A673 (cell line): Measurements from ENCODE around the gene WDR36. TPM values are rescaled to one million over a fixed set of nuclear protein-coding genes. Genes with fewer than 3 reads are reported as not detected.

Experiments
- BruUV-seq: library from RNA; stranded (reverse); fragments of 400-500 nt; replicated peaks from 2 replicates; lab custom pipeline; 2021; lab: Mats Ljungman, UMichigan
- CTCF ChIA-PET: fragments of 300-600 bp; sonication (Branson Sonifier 250); formaldehyde crosslinking; loops from one replicate; lab custom pipeline; 2022; ENCODE audit warnings: antibody characterized with exemption; lab: Charles Lee
- POLR2A ChIA-PET: fragments of 300-600 bp; sonication (Branson Sonifier 250); formaldehyde crosslinking; loops from one replicate; lab custom pipeline; 2022; ENCODE audit warnings: antibody characterized with exemption; ENCODE audit not compliant: low non-redundant PET; lab: Charles Lee
- DNase-seq: peaks from one replicate; pipeline ENCODE4 v3.0.0-alpha.2; 2015; ENCODE audit warnings: low spot score
- H3K27ac ChIP-seq: fragments of 200-600 bp; sonication (generic); 2 replicates; pipeline ENCODE4 v1.5.1; 2016; ENCODE audit warnings: mixed run types, low read depth, mild to moderate bottlenecking, mixed read lengths, antibody characterized with exemption, low read length; ENCODE audit not compliant: poor library complexity, severe bottlenecking
- H3K27me3 ChIP-seq: fragments of 200-600 bp; sonication (generic); replicated peaks from 2 replicates; pipeline ENCODE4 v1.6.1; 2017; ENCODE audit warnings: mixed run types, low read depth, mild to moderate bottlenecking, mixed read lengths, antibody characterized with exemption, low read length; ENCODE audit not compliant: insufficient read depth, poor library complexity
- H3K36me3 ChIP-seq: fragments of 200-600 bp; sonication (generic); 2 replicates; pipeline ENCODE4 v1.6.1; 2016; ENCODE audit warnings: mixed run types, mild to moderate bottlenecking, mixed read lengths, antibody characterized with exemption, low read length; ENCODE audit not compliant: insufficient read depth, poor library complexity, severe bottlenecking
- H3K4me1 ChIP-seq: fragments of 200-600 bp; sonication (generic); 2 replicates; pipeline ENCODE4 v1.6.1; 2017; ENCODE audit warnings: mixed run types, mild to moderate bottlenecking, mixed read lengths, antibody characterized with exemption, low read length; ENCODE audit not compliant: insufficient read depth, poor library complexity, severe bottlenecking
- H3K4me3 ChIP-seq: fragments of 200-600 bp; sonication (generic); 2 replicates; pipeline ENCODE4 v1.5.1; 2016; ENCODE audit warnings: low read depth, mixed run types, mild to moderate bottlenecking, mixed read lengths, low read length; ENCODE audit not compliant: poor library complexity, severe bottlenecking
- H3K9me3 ChIP-seq: fragments of 200-600 bp; sonication (generic); 2 replicates; pipeline ENCODE4 v1.6.1; 2016; ENCODE audit warnings: mixed run types, low read depth, mild to moderate bottlenecking, mixed read lengths, antibody characterized with exemption, low read length; ENCODE audit not compliant: poor library complexity, severe bottlenecking
- EZH2 ChIP-seq: fragments of 200-600 bp; sonication (generic); IDR thresholded peaks from 2 replicates; pipeline ENCODE4 v1.6.1; 2017; ENCODE audit warnings: borderline replicate concordance, low read depth, mild to moderate bottlenecking, mixed read lengths, antibody characterized with exemption, low read length; ENCODE audit not compliant: poor library complexity, severe bottlenecking
- intact Hi-C: fragments of 100-400 bp; cut with micrococcal nuclease; formaldehyde crosslinking; loops from one replicate; pipeline ENCODE4 v1.10.0; 2022; ENCODE audit not compliant: unreplicated experiment
- total RNA-seq: library from RNA; stranded (reverse); gene quantifications from 2 replicates; pipeline ENCODE4 v1.2.3, GENCODE V29; 2021
- TF ChIP-seq, protein P1 (sequence below): fragments of 300-800, 200-600 bp; sonication (generic); conservative IDR thresholded peaks from 2 replicates; pipeline ENCODE4 v1.5.1; 2017; ENCODE audit warnings: low read depth, mild to moderate bottlenecking, antibody characterized with exemption, low read length, moderate library complexity, mixed read lengths

The WDR36 gene
- total RNA-seq, 1 experiment from 2014 or later = 33.0 TPM

DNA sequence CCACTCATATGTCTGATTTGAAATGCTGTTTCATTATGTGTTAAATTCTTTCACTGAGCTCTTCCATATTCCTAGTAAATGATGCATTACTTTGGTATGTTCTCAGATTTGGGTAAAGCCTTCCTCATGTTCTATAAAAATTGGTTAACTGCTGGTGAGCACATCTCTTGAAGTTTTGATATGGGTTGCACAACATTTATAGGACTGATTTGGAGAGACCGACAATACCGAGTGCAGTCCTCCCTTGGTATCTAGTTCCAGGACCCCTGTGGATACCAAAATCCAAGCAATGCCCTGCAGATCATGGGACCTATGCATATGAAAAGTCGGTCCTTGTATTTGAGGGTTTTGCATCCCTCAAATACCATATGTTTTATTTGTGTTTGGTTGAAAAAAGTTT is 37.8 kb downstream of the WDR36 start:
- Histone ChIP-seq H3K4me1 (no peaks in the 10 kb centered on the region), H3K9me3 (no peaks in the 10 kb centered on the region), H3K4me3 (no peak overlapping the region), H3K27me3 (no peaks in the 10 kb centered on the region), H3K36me3 (peaks cover 15% of the 10 kb centered on the region), H3K27ac (no peak overlapping the region)
- BruUV-seq = no TSS peak
- CTCF ChIA-PET = no interaction called here
- TF ChIP-seq, protein P1, sequence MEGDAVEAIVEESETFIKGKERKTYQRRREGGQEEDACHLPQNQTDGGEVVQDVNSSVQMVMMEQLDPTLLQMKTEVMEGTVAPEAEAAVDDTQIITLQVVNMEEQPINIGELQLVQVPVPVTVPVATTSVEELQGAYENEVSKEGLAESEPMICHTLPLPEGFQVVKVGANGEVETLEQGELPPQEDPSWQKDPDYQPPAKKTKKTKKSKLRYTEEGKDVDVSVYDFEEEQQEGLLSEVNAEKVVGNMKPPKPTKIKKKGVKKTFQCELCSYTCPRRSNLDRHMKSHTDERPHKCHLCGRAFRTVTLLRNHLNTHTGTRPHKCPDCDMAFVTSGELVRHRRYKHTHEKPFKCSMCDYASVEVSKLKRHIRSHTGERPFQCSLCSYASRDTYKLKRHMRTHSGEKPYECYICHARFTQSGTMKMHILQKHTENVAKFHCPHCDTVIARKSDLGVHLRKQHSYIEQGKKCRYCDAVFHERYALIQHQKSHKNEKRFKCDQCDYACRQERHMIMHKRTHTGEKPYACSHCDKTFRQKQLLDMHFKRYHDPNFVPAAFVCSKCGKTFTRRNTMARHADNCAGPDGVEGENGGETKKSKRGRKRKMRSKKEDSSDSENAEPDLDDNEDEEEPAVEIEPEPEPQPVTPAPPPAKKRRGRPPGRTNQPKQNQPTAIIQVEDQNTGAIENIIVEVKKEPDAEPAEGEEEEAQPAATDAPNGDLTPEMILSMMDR = no peak
- TF ChIP-seq EZH2 = no peak
- no peak for DNase-seq
- intact Hi-C loops = no loop called here
- POLR2A ChIA-PET = no interaction called here

DNA sequence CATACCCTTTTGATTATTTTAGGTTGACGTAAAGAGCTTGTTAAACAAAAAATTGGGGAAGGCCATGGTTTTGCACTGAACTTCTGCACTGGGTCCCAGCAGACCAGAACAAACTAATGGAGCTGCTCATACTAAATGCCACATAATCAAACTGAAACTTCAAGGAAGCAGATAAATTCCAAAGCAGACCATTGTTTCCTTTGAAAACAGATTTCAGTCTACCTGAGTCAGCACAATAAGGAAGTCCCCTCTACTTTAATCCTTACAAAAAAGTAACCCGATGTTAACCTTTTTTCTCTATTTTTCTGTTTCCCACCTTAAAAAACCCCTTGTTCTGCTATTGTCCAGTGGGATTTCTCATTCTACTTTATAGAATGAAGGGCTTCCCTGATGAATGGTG is 39.2 kb downstream of the WDR36 start:
- intact Hi-C loops = no loop called here
- no peaks in the 10 kb centered on the region for H3K9me3 ChIP-seq
- no peak for DNase-seq
- no peaks in the 10 kb centered on the region for H3K4me1 ChIP-seq
- BruUV-seq = no TSS peak
- H3K36me3 ChIP-seq = peaks cover 10% of the 10 kb centered on the region
- no peaks in the 10 kb centered on the region for H3K27me3 ChIP-seq
- POLR2A ChIA-PET = interaction anchor here (0.7 kb wide), 1 partner anchor 169 kb away, joined by 3 read pairs; no protein-coding TSS in a partner anchor
- H3K27ac ChIP-seq = no peak overlapping the region
- CTCF ChIA-PET = no interaction called here
- TF ChIP-seq EZH2 = no peak
- TF ChIP-seq, protein P1 = no peak
- no peak overlapping the region for H3K4me3 ChIP-seq

DNA sequence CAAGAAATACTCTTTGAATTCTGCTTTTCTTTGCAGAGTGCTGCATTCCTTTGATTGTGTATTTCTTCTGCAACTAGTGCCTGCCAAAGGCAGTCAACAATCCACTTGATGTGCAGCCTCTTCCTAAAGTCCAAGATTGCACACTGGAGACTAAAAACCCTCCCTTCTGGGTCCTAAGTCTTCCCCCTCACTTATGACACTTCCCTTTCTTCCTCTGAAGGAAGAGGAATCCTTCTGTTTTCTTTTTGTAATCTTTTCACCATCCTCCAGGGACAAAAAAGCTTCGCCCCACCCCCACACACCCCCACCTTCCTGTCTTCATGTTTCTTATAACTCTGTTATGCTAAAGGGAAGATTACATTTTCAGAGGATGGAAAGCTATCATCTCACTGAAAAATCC is 39.9 kb downstream of the WDR36 start:
- no peaks in the 10 kb centered on the region for H3K9me3 ChIP-seq
- no TSS peak for BruUV-seq
- ChIA-PET POLR2A (interaction anchor here (0.7 kb wide), 1 partner anchor 170 kb away, joined by 3 read pairs; no protein-coding TSS in a partner anchor), CTCF (no interaction called here)
- DNase-seq = peak; percentile 10
- H3K27me3 ChIP-seq = no peaks in the 10 kb centered on the region
- H3K4me1 ChIP-seq = no peaks in the 10 kb centered on the region
- TF ChIP-seq, protein P1 = no peak
- TF ChIP-seq EZH2 = no peak
- H3K27ac ChIP-seq = no peak overlapping the region
- H3K36me3 ChIP-seq = peaks cover 3% of the 10 kb centered on the region
- no peak overlapping the region for H3K4me3 ChIP-seq
- intact Hi-C loops = no loop called here
